GM18498 (cell line): ENCODE data around the gene LRRC47.

Experiments
- ATAC-seq: cut with Tn5 transposase; IDR thresholded peaks from one replicate; pipeline ENCODE4 v1.9.1; 2021; ENCODE audit warnings: mild to moderate bottlenecking, moderate library complexity; ENCODE audit not compliant: unreplicated experiment

The LRRC47 gene

GRCh38 chr1:3787349-3787715 lies 9.0 kb downstream of the LRRC47 start:
- no peak for ATAC-seq

GRCh38 chr1:3786468-3787348 lies 9.6 kb downstream of the LRRC47 start:
- ATAC-seq: no peak

GRCh38 chr1:3785456-3786157 lies 10.7 kb downstream of the LRRC47 start:
- no peak for ATAC-seq

GRCh38 chr1:3785045-3785444 lies 11.3 kb downstream of the LRRC47 start:
- no peak for ATAC-seq

GRCh38 chr1:3783651-3784474 lies 12.4 kb downstream of the LRRC47 start:
- no peak for ATAC-seq

- ATAC-seq: no peak
Measured at GRCh38 chr1:3780901-3781300, 15.4 kb downstream of the LRRC47 start.

- ATAC-seq: no peak
Measured at GRCh38 chr1:3779912-3780416, 16.3 kb downstream of the LRRC47 start.

GRCh38 chr1:3779265-3779911 lies 16.9 kb downstream of the LRRC47 start:
- ATAC-seq: no peak

- ATAC-seq: no peak
Measured at GRCh38 chr1:3778590-3779264, 17.6 kb downstream of the LRRC47 start.

GRCh38 chr1:3777647-3778589 lies 18.4 kb downstream of the LRRC47 start:
- no peak for ATAC-seq

- no peak for ATAC-seq
Measured at GRCh38 chr1:3777078-3777547, 19.2 kb downstream of the LRRC47 start.

- no peak for ATAC-seq
Measured at GRCh38 chr1:3776231-3776961, 19.9 kb downstream of the LRRC47 start.

GRCh38 chr1:3775490-3776230 lies 20.6 kb downstream of the LRRC47 start:
- ATAC-seq: no peak

GRCh38 chr1:3774946-3775489 lies 21.3 kb downstream of the LRRC47 start:
- no peak for ATAC-seq

- no peak for ATAC-seq
Measured at GRCh38 chr1:3774276-3774945, 21.9 kb downstream of the LRRC47 start.

- ATAC-seq: no peak
Measured at GRCh38 chr1:3773572-3774275, 22.6 kb downstream of the LRRC47 start.
